GM23338 (cell line): ENCODE measurements around the gene SLC35D1. TPM values are rescaled to one million over a fixed set of nuclear protein-coding genes. Genes with fewer than 3 reads are reported as not detected.

Experiments
- ATAC-seq: fragments of 200-7000 bp; cut with Tn5 transposase; 3 replicates; pipeline ENCODE4 v1.9.1; 2020
- DNase-seq: peaks from one replicate; pipeline ENCODE4 v3.0.0-alpha.2; 2015; ENCODE audit warnings: low spot score
- H2AFZ ChIP-seq: fragments of 200-600 bp; sonication (generic); 2 replicates; pipeline ENCODE4 v1.8.0; 2016; ENCODE audit warnings: antibody characterized with exemption, mild to moderate bottlenecking, moderate library complexity
- H3F3A ChIP-seq: fragments of 200-600 bp; sonication (generic); replicated peaks from 2 replicates; pipeline ENCODE4 v1.8.0; 2017; ENCODE audit warnings: antibody characterized with exemption, mixed run types, low read depth
- H3K27ac ChIP-seq: fragments of 200-600 bp; sonication (generic); 2 replicates; pipeline ENCODE4 v1.6.1; 2016; ENCODE audit warnings: low read depth
- H3K27me3 ChIP-seq: fragments of 200-600 bp; sonication (generic); 2 replicates; pipeline ENCODE4 v1.8.0; 2016; ENCODE audit warnings: mild to moderate bottlenecking, mixed run types, moderate library complexity; ENCODE audit not compliant: insufficient read depth
- H3K36me3 ChIP-seq: fragments of 200-600 bp; sonication (generic); 2 replicates; pipeline ENCODE4 v1.8.0; 2016; ENCODE audit warnings: mild to moderate bottlenecking; ENCODE audit not compliant: insufficient read depth
- H3K4me1 ChIP-seq: fragments of 200-600 bp; sonication (generic); 2 replicates; pipeline ENCODE4 v1.8.0; 2016; ENCODE audit warnings: mild to moderate bottlenecking, moderate library complexity; ENCODE audit not compliant: insufficient read depth
- H3K4me2 ChIP-seq: fragments of 200-600 bp; sonication (generic); 2 replicates; pipeline ENCODE4 v1.7.1; 2017; ENCODE audit warnings: mixed run types
- H3K4me3 ChIP-seq: fragments of 200-600 bp; sonication (generic); 2 replicates; pipeline ENCODE4 v1.6.1; 2016; ENCODE audit warnings: mixed run types
- H3K79me2 ChIP-seq: fragments of 200-600 bp; sonication (generic); replicated peaks from 2 replicates; pipeline ENCODE4 v1.8.0; 2017; ENCODE audit warnings: mild to moderate bottlenecking; ENCODE audit not compliant: insufficient read depth
- H3K9me2 ChIP-seq: fragments of 200-600 bp; sonication (generic); 2 replicates; pipeline ENCODE4 v1.8.0; 2017; ENCODE audit not compliant: insufficient read depth
- H4K20me1 ChIP-seq: fragments of 200-600 bp; sonication (generic); replicated peaks from 2 replicates; pipeline ENCODE4 v1.8.0; 2017; ENCODE audit warnings: mild to moderate bottlenecking; ENCODE audit not compliant: insufficient read depth
- H3K27ac Mint-ChIP-seq: 2 replicates; pipeline ENCODE4 v1.8.0; 2020; ENCODE audit warnings: inconsistent platforms, mild to moderate bottlenecking, moderate library complexity, mixed read lengths
- H3K27me3 Mint-ChIP-seq: 3 replicates; pipeline ENCODE4 v1.8.0; 2022; ENCODE audit warnings: low read depth, mild to moderate bottlenecking, moderate library complexity, mixed read lengths, inconsistent platforms; ENCODE audit not compliant: insufficient read depth, poor library complexity
- H3K36me3 Mint-ChIP-seq: 3 replicates; pipeline ENCODE4 v1.8.0; 2021; ENCODE audit warnings: low read depth, mild to moderate bottlenecking, inconsistent platforms, moderate library complexity, mixed read lengths
- H3K4me1 Mint-ChIP-seq: 3 replicates; pipeline ENCODE4 v1.8.0; 2020; ENCODE audit warnings: mild to moderate bottlenecking, inconsistent platforms, mixed read lengths
- H3K4me3 Mint-ChIP-seq: 3 replicates; pipeline ENCODE4 v1.8.0; 2021; ENCODE audit warnings: moderate library complexity, mild to moderate bottlenecking, inconsistent platforms, mixed read lengths
- H3K9me3 Mint-ChIP-seq: 3 replicates; pipeline ENCODE4 v1.8.0; 2020; ENCODE audit warnings: moderate library complexity, mild to moderate bottlenecking, inconsistent platforms, mixed read lengths
- CREB1 ChIP-seq: fragments of 250-450 bp; sonication (Bioruptor Pico); IDR thresholded peaks from 2 replicates; pipeline ENCODE4 v1.5.0; 2020; ENCODE audit warnings: low read depth, mild to moderate bottlenecking, moderate library complexity
- CTCF ChIP-seq, 2 experiments: fragments of 200-600 bp in 1 of 2; sonication (generic) in 1 of 2; conservative IDR thresholded peaks; 2 replicates each; pipeline versions ENCODE4 v1.5.1 to v1.6.1; 2016 to 2017; ENCODE audit warnings: antibody characterized with exemption in 2 of 2, low read depth in 2 of 2, mild to moderate bottlenecking in 2 of 2, moderate library complexity in 1 of 2
- ETS1 ChIP-seq: IDR thresholded peaks from 2 replicates; pipeline ENCODE4 v1.6.1; 2016; ENCODE audit warnings: antibody characterized with exemption
- EZH2 ChIP-seq: fragments of 200-600 bp; sonication (generic); IDR thresholded peaks from one replicate; pipeline ENCODE4 v1.8.0; 2017; ENCODE audit warnings: antibody characterized with exemption, mild to moderate bottlenecking, low read depth; ENCODE audit not compliant: unreplicated experiment
- EZH2phosphoT487 ChIP-seq: fragments of 200-600 bp; sonication (generic); IDR thresholded peaks from one replicate; pipeline ENCODE4 v1.8.1; 2018; ENCODE audit warnings: antibody characterized with exemption; ENCODE audit not compliant: unreplicated experiment
- JUNB ChIP-seq: IDR thresholded peaks from one replicate; pipeline ENCODE4 v1.6.1; 2016; ENCODE audit warnings: antibody characterized with exemption; ENCODE audit not compliant: unreplicated experiment
- POLR2AphosphoS5 ChIP-seq: IDR thresholded peaks from 2 replicates; pipeline ENCODE4 v1.6.1; 2016; ENCODE audit warnings: antibody characterized with exemption, low read depth
- REST ChIP-seq: IDR thresholded peaks from one replicate; pipeline ENCODE4 v1.6.1; 2018; ENCODE audit warnings: antibody characterized with exemption; ENCODE audit not compliant: unreplicated experiment
- STAT1 ChIP-seq: IDR thresholded peaks from one replicate; pipeline ENCODE4 v1.6.1; 2016; ENCODE audit warnings: antibody characterized with exemption; ENCODE audit not compliant: unreplicated experiment
- ZNF114 ChIP-seq: fragments of 250-450 bp; sonication (Bioruptor Pico); IDR thresholded peaks from 2 replicates; pipeline ENCODE4 v1.5.0; 2020; ENCODE audit warnings: mild to moderate bottlenecking, moderate library complexity
- ZNF331 ChIP-seq: fragments of 250-450 bp; sonication (Bioruptor Pico); IDR thresholded peaks from 2 replicates; pipeline ENCODE4 v1.5.0; 2020; ENCODE audit warnings: low read depth, mild to moderate bottlenecking, moderate library complexity
- polyA plus RNA-seq: library from polyadenylated mRNA; unstranded; fragments of >200 nt; fragmentation: Nextera tagmentation; extraction: Ambion mirVana; gene quantifications from 2 replicates; pipeline ENCODE4 v1.2.1, GENCODE V29; 2016
- total RNA-seq: library from RNA; depleted of rRNA; stranded (reverse); fragments of >200 nt; shearing (Covaris generic); gene quantifications from 2 replicates; pipeline ENCODE4 v1.2.3, GENCODE V29; 2014

SLC35D1 gene
- total and polyA plus RNA-seq, 2 experiments from 2014 or later = 0.68 to 2.8 TPM

GRCh38 chr1:67089685-67090208 is 35.8 kb upstream of the SLC35D1 start (continued):
- no peak for TF ChIP-seq REST
- TF ChIP-seq CREB1 (CRISPR knock-in tag) = no peak
- no peak for TF ChIP-seq CTCF (conservative IDR thresholded peaks at IDR 0.05; ENCODE audit: low read depth in 2 of 2)
- no peak for TF ChIP-seq EZH2phosphoT487

GRCh38 chr1:67088440-67088839 is 34.5 kb upstream of the SLC35D1 start:
- Mint-ChIP-seq H3K27me3 (peaks cover 2% of the 10 kb centered on the region), H3K27ac (no peak overlapping the region), H3K4me3 (no peak overlapping the region), H3K36me3 (peaks cover 5% of the 10 kb centered on the region; the same call in 2 of the 3 replicates), H3K9me3 (peaks cover 8% of the 10 kb centered on the region; the same call in 1 of the 3 replicates), H3K4me1 (0 out of 3 replicates have a peak, but pooled peaks cover 2% of the 10 kb centered on the region)
- Histone ChIP-seq H3K4me3 (no peak overlapping the region), H3K27me3 (no peaks in the 10 kb centered on the region), H3K79me2 (no peaks in the 10 kb centered on the region), H3K27ac (no peak overlapping the region), H3K9me2 (no peaks in the 10 kb centered on the region), H4K20me1 (no peaks in the 10 kb centered on the region), H3K4me1 (no peaks in the 10 kb centered on the region; the same call in 1 of the 2 replicates), H3K36me3 (no peaks in the 10 kb centered on the region), H2AFZ (no peak overlapping the region), H3F3A (no peaks in the 10 kb centered on the region), H3K4me2 (no peak overlapping the region)
- DNase-seq (no peak), ATAC-seq (no peak)
- TF ChIP-seq CTCF (conservative IDR thresholded peaks at IDR 0.05; ENCODE audit: low read depth in 2 of 2) = no peak
- TF ChIP-seq STAT1 = no peak
- no peak for TF ChIP-seq POLR2AphosphoS5
- no peak for TF ChIP-seq EZH2phosphoT487
- TF ChIP-seq EZH2 = no peak
- no peak for TF ChIP-seq ETS1
- no peak for TF ChIP-seq REST
- no peak for TF ChIP-seq ZNF114
- no peak for TF ChIP-seq CREB1 (CRISPR knock-in tag)
- no peak for TF ChIP-seq ZNF331 (CRISPR knock-in tag)
- no peak for TF ChIP-seq JUNB
